Right kidney (tissue), 1 donor: ENCODE measurements around the gene DKK2.

Experiments used
- DNase-seq: peaks from one replicate; pipeline ENCODE4 v3.0.0-alpha.2; 2016

DKK2 gene

GRCh38 chr4:107017443-107018343 is 18.4 kb downstream of the DKK2 start:
- no peak for DNase-seq

DNA sequence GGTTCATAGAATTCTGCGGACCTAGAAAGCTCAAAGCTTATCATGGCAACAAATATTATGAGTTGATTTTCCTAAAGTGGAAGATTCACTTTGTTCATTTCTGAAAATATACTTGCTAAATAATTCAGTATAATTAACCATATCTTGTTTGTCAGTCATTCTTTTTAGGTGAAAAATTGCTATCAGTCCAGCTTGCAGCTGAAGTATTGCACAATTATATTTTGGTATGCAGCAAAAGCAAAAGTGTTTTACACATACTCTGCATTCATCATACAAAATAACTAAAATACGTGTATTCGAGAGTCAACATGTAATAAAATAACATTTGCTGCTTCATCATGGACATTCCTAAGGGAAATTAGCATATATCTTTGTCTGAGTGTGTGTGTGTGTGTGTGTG is 24.8 kb downstream of the DKK2 start:
- DNase-seq: no peak

- DNase-seq: no peak
Observed at GRCh38 chr4:107009196-107009968, 26.7 kb downstream of the DKK2 start.

DNA sequence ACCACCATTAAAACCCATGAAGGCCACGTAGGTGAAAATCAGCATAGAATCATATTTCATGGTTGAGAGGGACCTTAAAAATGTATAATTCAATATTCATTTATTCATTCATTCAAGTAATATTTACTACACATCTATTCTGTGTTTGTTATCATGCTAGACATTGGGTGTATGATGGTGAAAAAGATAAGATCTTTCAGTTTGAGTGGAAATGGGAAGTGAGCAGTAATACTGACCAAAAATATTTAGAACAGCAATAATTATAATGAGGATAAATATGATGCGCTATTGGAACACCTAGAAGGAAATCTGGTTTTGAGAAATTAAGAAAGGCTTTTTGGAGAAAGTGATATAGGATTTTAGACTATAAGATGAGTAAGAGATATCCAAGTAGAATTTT is 28.0 kb downstream of the DKK2 start:
- DNase-seq: no peak

- no peak for DNase-seq
Observed at GRCh38 chr4:107006218-107006617, 29.9 kb downstream of the DKK2 start.

DNA sequence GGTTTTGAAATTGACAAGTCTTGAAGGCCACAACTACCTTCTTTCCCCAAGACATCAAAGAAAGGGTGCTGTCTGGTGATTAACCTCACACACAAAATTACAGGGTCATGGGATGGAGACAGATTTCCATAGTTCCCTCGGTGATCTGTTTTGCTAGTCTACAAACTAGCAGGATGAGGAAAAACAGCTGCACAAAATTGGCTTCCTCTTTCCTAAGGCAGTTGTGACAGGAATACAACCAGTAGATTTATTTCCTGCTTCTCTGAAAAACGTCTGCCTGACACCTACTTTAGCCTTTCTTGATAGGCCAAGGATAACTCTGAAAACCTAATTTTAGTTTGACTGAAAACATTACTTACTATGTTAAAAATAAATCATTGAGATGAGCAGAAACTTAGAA is 39.6 kb downstream of the DKK2 start:
- peak; percentile 29 for DNase-seq

DNA sequence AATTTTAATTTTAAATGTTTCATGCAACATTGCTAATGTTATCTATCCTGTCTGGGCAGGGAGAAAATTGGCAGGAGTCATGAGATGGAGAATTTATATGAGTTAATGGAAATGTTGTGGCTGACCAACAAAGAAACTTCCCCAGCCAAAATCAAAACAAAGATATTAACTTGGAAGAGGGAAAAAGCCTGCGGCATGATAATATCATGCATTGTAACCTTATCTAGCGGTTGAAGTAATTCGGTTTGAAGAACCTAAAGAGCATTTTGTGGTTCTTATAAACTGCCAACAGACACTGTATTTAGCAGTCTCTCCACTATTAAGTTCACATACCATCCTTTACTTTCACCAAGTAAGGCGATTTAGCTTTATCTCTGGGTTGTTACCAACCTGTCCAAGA is 42.3 kb downstream of the DKK2 start:
- no peak for DNase-seq

- DNase-seq: no peak
Observed at GRCh38 chr4:106987311-106987710, 48.8 kb downstream of the DKK2 start.

DNA sequence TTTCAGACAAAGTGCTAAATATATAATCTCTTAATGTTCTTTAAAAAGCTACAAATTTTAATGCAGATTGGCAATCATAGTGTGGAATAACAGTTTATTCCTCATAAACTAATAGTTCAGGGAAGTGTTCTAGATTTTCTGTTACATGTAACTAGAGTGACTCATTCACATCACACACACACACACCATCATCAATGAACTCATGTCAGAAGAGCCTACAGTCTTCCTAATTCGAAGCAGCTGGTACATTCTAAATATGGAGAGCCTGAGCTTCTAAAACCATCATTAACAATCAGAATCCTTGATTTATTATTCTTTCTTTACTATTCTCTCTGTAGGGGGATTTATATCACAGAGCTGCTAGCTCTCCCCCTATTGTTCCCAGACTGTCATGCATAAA is 49.6 kb downstream of the DKK2 start:
- DNase-seq: no peak

DNA sequence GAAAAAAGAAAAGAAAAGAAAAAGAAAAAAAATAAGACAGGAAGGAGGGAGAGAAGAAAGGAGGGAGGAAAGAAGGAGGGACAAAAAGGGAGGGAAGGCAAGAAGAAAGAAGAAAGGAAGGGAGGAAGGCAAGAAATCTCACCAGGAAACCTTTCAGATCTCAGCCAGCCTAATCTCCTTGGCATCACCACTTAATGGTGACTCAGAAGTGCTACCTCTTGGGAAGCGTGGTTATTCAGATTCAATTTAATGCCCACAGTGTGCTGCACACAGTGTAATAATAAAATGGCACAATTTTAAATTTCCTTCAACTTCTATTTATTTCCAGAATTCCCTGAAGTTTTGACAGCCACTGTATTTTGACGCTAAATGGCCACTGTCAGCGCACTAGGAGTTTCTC is 50.3 kb downstream of the DKK2 start:
- no peak for DNase-seq

GRCh38 chr4:106982711-106983211 is 53.4 kb downstream of the DKK2 start:
- DNase-seq: no peak

DNA sequence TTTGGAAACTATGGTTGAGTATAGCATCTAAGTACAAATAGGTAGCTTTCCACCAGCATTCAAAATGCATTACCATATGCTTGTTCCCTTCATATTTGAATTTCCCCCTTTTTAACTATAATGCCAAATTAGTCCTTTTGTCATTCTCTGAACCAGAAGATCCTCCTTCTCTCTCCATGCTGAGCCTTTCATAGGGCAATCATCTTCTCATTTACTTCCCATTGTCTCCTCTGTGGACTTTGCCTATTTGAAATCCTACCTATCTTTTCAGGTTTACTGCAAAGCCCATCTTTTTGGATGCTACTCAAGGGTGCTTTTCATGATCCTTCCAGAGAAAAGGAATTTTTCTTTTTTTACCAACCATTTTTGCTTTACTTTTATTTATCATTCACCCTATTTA is 54.7 kb downstream of the DKK2 start:
- DNase-seq: no peak

DNA sequence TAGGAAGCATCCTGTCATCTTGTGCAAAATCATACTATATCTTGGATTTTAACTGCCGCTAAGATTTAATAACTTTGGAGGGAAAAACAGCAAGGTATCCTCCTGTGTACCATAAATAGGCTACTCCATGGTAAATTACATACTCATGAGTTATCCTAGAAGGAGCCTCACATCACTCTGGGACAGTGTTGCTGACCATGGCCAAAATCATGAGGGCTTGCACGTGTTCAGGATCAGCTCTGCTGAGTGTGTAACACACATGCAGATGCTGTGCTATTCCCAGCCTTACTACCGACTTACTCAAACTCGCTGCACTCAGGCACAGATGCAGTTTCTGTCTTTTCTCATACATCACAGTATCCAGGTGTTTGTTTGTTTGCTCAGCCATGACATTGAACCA is 56.6 kb downstream of the DKK2 start:
- no peak for DNase-seq

- no peak for DNase-seq
Observed at GRCh38 chr4:106978046-106978774, 57.9 kb downstream of the DKK2 start.

GRCh38 chr4:106971636-106972035 is 64.5 kb downstream of the DKK2 start:
- DNase-seq: no peak

DNA sequence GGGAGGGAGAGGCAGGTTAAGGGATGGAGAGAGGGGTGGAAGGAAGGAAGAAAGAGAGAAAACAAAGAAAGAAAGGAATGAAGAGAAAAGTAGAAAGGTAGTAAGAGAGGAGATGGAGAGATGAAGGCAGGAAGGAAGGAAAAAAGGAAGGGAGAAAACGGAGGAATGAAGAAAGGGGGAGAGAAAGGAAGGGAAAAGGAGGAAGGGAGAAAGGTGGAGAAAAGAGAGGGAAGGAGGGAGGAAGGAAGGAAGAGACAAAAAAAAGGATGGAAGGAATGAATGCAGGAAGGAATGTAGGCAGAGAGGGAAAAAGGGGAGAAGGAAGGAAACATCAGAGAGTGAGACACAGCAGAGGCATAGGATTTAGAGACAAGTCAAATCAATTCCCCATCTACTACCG is 68.2 kb downstream of the DKK2 start:
- no peak for DNase-seq

GRCh38 chr4:106953036-106953705 is 82.9 kb downstream of the DKK2 start:
- no peak for DNase-seq

- no peak for DNase-seq
Observed at GRCh38 chr4:106951891-106952290, 84.2 kb downstream of the DKK2 start.

- DNase-seq: no peak
Observed at GRCh38 chr4:106941841-106942240, 94.3 kb downstream of the DKK2 start.

GRCh38 chr4:106930522-106930921 is 105.6 kb downstream of the DKK2 start:
- no peak for DNase-seq

DNA sequence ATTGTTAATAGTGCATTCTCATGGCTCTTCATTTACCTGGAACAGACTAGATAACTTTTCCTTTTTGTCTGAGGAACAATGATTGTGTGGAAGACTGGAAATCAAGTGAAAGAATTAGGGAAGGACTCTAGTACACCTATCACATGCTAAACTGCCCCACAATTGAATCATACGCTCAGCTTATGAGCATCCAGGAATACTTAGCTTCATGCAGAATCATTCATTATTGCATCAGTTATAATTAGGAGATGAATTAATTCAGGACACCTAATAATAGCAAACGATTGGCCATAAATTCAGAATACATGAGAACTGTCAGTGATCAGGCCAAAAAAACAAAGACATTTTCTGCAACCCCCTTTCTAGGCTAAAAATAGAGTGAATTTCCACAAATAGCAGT is 106.9 kb downstream of the DKK2 start:
- no peak for DNase-seq

GRCh38 chr4:106914223-106914622 is 121.9 kb downstream of the DKK2 start:
- DNase-seq: no peak
